CD14-positive monocyte (primary cell): ENCODE measurements around the gene PKHD1. TPM values are rescaled to one million over a fixed set of nuclear protein-coding genes. Genes with fewer than 3 reads are reported as not detected.

Experiments
- DNase-seq, 3 donors: peaks; one replicate each; pipeline ENCODE4 v3.0.0-alpha.2; 2011 to 2022
- H2AFZ ChIP-seq: 2 replicates; pipeline ENCODE4 v1.6.0; 2012; ENCODE audit warnings: mild to moderate bottlenecking, low read depth, low read length, inconsistent platforms; ENCODE audit not compliant: insufficient read depth, poor library complexity, severe bottlenecking
- H3K27ac ChIP-seq, 2 donors: 1 replicate in 1 of 2; 2 replicates in 1 of 2; pipeline ENCODE4 v1.5.1; 2012 to 2013; ENCODE audit warnings: low read length in 2 of 2, control low read depth in 1 of 2, inconsistent platforms in 1 of 2, low read depth in 1 of 2, mild to moderate bottlenecking in 1 of 2
- H3K27me3 ChIP-seq, 2 donors: one replicate each; pipeline versions ENCODE4 v1.6.0 to v1.6.1; 2011 to 2013; ENCODE audit warnings: low read length in 2 of 2; ENCODE audit not compliant: control insufficient read depth in 2 of 2, insufficient read depth in 2 of 2
- H3K36me3 ChIP-seq, 2 donors: replicated peaks in 1 of 2; 1 replicate in 1 of 2; 2 replicates in 1 of 2; pipeline versions ENCODE4 v1.5.1 to v1.6.1; 2012 to 2013; ENCODE audit warnings: low read length in 2 of 2, control low read depth in 1 of 2, inconsistent platforms in 1 of 2, mild to moderate bottlenecking in 1 of 2; ENCODE audit not compliant: insufficient read depth in 2 of 2, control insufficient read depth in 1 of 2
- H3K4me1 ChIP-seq, 2 donors: 1 replicate in 1 of 2; 2 replicates in 1 of 2; pipeline versions ENCODE4 v1.5.1 to v1.6.1; 2012 to 2013; ENCODE audit warnings: low read length in 2 of 2, control low read depth in 1 of 2, inconsistent platforms in 1 of 2, mild to moderate bottlenecking in 1 of 2, moderate library complexity in 1 of 2; ENCODE audit not compliant: insufficient read depth in 2 of 2, control insufficient read depth in 1 of 2
- H3K4me2 ChIP-seq: replicated peaks from 2 replicates; pipeline ENCODE3; 2012; ENCODE audit warnings: low read length, moderate library complexity, mild to moderate bottlenecking; ENCODE audit not compliant: poor library complexity, severe bottlenecking; ENCODE audit errors: extremely low read depth
- H3K4me3 ChIP-seq, 3 experiments: fragments of 200-600 bp in 1 of 3; sonication (generic) in 1 of 3; replicated peaks in 1 of 3; 1 replicate in 2 of 3; 2 replicates in 1 of 3; pipeline ENCODE4 v1.5.1; 2011 to 2013; ENCODE audit warnings: low read length in 3 of 3, mild to moderate bottlenecking in 3 of 3, control low read depth in 2 of 3, low read depth in 2 of 3, inconsistent platforms in 1 of 3, moderate library complexity in 1 of 3
- H3K79me2 ChIP-seq: 2 replicates; pipeline ENCODE4 v1.6.0; 2012; ENCODE audit warnings: mild to moderate bottlenecking, control low read depth, inconsistent platforms, low read length, moderate library complexity; ENCODE audit not compliant: insufficient read depth
- H3K9ac ChIP-seq: 2 replicates; pipeline ENCODE4 v1.6.0; 2017; ENCODE audit warnings: low read length, mild to moderate bottlenecking; ENCODE audit not compliant: insufficient read depth, poor library complexity, severe bottlenecking
- H3K9me3 ChIP-seq, 2 donors: replicated peaks in 1 of 2; 1 replicate in 1 of 2; 2 replicates in 1 of 2; pipeline versions ENCODE4 v1.5.1 to v1.6.1; 2012 to 2013; ENCODE audit warnings: low read length in 2 of 2, control low read depth in 1 of 2; ENCODE audit not compliant: control insufficient read depth in 1 of 2, insufficient read depth in 1 of 2
- H4K20me1 ChIP-seq: 2 replicates; pipeline ENCODE4 v1.6.0; 2012; ENCODE audit warnings: mild to moderate bottlenecking, low read length, control low read depth, moderate library complexity; ENCODE audit not compliant: insufficient read depth
- H3K27ac Mint-ChIP-seq, 7 donors: one replicate each; pipeline ENCODE4 v1.8.0; 2020; ENCODE audit warnings: mild to moderate bottlenecking in 7 of 7, mixed read lengths in 7 of 7, moderate library complexity in 6 of 7, inconsistent platforms in 2 of 7
- H3K27me3 Mint-ChIP-seq, 3 donors: one replicate each; pipeline ENCODE4 v1.8.0; 2021 to 2022; ENCODE audit warnings: low read depth in 3 of 3, mild to moderate bottlenecking in 3 of 3, mixed read lengths in 3 of 3, moderate library complexity in 3 of 3, inconsistent platforms in 1 of 3
- H3K36me3 Mint-ChIP-seq, 2 donors: one replicate each; pipeline ENCODE4 v1.8.0; 2020; ENCODE audit warnings: mixed read lengths in 2 of 2, inconsistent platforms in 1 of 2, mild to moderate bottlenecking in 1 of 2
- H3K4me1 Mint-ChIP-seq: one replicate; pipeline ENCODE4 v1.8.0; 2020; ENCODE audit warnings: mild to moderate bottlenecking, mixed read lengths
- H3K4me3 Mint-ChIP-seq, 2 donors: one replicate each; pipeline ENCODE4 v1.8.0; 2020; ENCODE audit warnings: mild to moderate bottlenecking in 2 of 2, mixed read lengths in 2 of 2, moderate library complexity in 1 of 2
- H3K9me3 Mint-ChIP-seq, 7 donors: one replicate each; pipeline ENCODE4 v1.8.0; 2020 to 2022; ENCODE audit warnings: mixed read lengths in 7 of 7, mild to moderate bottlenecking in 6 of 7, moderate library complexity in 6 of 7, inconsistent platforms in 2 of 7
- CTCF ChIP-seq: fragments of 200-600 bp; IDR thresholded peaks from one replicate; pipeline ENCODE4 v1.8.0; 2022; ENCODE audit warnings: antibody characterized with exemption, mild to moderate bottlenecking
- WGBS: methylation state at CpG from one replicate; pipeline ENCODE4 v1.1.5; 2013; ENCODE audit warnings: missing lambda C conversion rate; ENCODE audit not compliant: insufficient coverage; 5-methylcytosine and 5-hydroxymethylcytosine counted together
- intact Hi-C, 2 donors: fragments of 100-400 bp; cut with micrococcal nuclease; formaldehyde crosslinking; loops; one replicate each; pipeline versions ENCODE4 v1.15.0 to v1.15.1; 2023
- polyA plus RNA-seq, 3 donors: library from polyadenylated mRNA; depleted of rRNA in 1 of 3; unstranded in 2 of 3; stranded (reverse) in 1 of 3; fragments of 300-500 nt in 2 of 3; fragments of >200 nt in 1 of 3; fragmentation: Illumina TruSeq in 2 of 3; gene quantifications; 1 replicate in 2 of 3; 2 replicates in 1 of 3; pipeline ENCODE4 v1.2.3, GENCODE V29; 2012 to 2021

The PKHD1 gene
- polyA plus RNA-seq, 3 donors: not detected

DNA sequence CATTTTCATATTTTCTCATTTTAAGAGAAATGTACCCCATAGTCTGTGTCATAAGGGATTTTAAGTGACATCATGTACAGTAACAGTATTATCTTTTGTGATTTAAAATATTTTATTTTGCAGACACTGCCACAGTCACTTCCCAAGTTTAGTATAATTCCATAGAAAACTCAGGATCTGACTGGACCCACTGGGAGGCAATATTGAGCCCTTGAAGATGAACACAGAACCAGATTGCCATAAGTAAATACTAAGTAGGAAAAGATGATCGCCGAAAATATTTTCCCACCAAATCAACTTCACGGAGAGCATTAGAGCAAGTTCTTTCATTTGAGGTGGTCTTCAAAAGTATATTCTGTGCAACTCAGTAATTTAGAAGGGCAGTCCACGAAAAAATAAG, 17.6 kb upstream of the PKHD1 start:
- Histone ChIP-seq H3K27me3 (no peaks in the 10 kb centered on the region), H3K36me3 (no peaks in the 10 kb centered on the region), H3K4me3 (no peak overlapping the region), H4K20me1 (no peaks in the 10 kb centered on the region), H3K27ac (no peak overlapping the region), H3K79me2 (no peaks in the 10 kb centered on the region), H3K9ac (no peak overlapping the region), H2AFZ (no peak overlapping the region), H3K9me3 (no peaks in the 10 kb centered on the region), H3K4me1 (no peaks in the 10 kb centered on the region), H3K4me2 (no peak overlapping the region)
- H3K4me1 Mint-ChIP-seq: no peaks in the 10 kb centered on the region
- WGBS: no CpG with 5 or more reads among the region's 4 CpGs
- H3K9me3 Mint-ChIP-seq: peaks cover 0 to 2% (median 0%) of the 10 kb centered on the region in 7 donors
- TF ChIP-seq CTCF: no peak
- H3K36me3 Mint-ChIP-seq: no peaks in the 10 kb centered on the region
- DNase-seq: no peak
- H3K4me3 Mint-ChIP-seq: no peak overlapping the region
- peaks cover 2 to 6% (median 3%) of the 10 kb centered on the region in 3 donors for H3K27me3 Mint-ChIP-seq
- no peak overlapping the region for H3K27ac Mint-ChIP-seq
- intact Hi-C loops: no loop called here

DNA sequence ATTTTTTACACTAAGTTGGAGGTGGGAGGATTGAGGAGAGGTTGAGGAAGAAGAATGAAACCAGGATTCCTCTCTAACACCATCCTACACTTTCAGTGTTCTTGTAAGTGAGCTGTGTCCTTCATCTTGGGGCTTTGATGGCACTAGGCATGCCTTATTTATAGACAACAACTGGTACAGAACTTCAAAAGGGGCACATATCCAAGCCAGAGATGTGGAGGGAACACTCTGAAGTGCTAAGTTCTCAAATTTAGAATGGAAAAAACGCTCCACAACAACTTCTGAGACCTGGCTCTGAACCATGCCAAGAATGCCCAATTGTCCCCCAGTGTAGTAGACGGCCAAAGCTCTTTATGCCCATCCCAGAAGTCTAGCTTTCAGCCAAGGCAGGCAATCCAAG, 16.2 kb upstream of the PKHD1 start:
- H3K4me2 ChIP-seq: no peak overlapping the region
- Mint-ChIP-seq H3K27ac (no peak overlapping the region), H3K27me3 (peaks cover 2 to 4% (median 3%) of the 10 kb centered on the region in 3 donors), H3K4me3 (no peak overlapping the region), H3K36me3 (no peaks in the 10 kb centered on the region), H3K9me3 (peaks cover 0 to 2% (median 0%) of the 10 kb centered on the region in 7 donors), H3K4me1 (no peaks in the 10 kb centered on the region)
- no peaks in the 10 kb centered on the region for H4K20me1 ChIP-seq
- H3K4me1 ChIP-seq: no peaks in the 10 kb centered on the region
- 79% methylated on average over 2 of the region's 2 CpGs for WGBS
- no peak overlapping the region for H2AFZ ChIP-seq
- DNase-seq: no peak
- no peak overlapping the region for H3K9ac ChIP-seq
- H3K4me3 ChIP-seq: no peak overlapping the region
- no peaks in the 10 kb centered on the region for H3K9me3 ChIP-seq
- no peak overlapping the region for H3K27ac ChIP-seq
- H3K79me2 ChIP-seq: no peaks in the 10 kb centered on the region
- H3K36me3 ChIP-seq: no peaks in the 10 kb centered on the region
- intact Hi-C loops: no loop called here
- no peak for TF ChIP-seq CTCF
- H3K27me3 ChIP-seq: no peaks in the 10 kb centered on the region
